Endothelial cell of umbilical vein (primary cell): ENCODE data around the gene PTGES2. TPM values are rescaled to one million over a fixed set of nuclear protein-coding genes. Genes with fewer than 3 reads are reported as not detected.

Experiments used
- BruUV-seq: library from RNA; stranded (reverse); fragments of 400-500 nt; replicated peaks from 2 replicates; lab custom pipeline; 2021; lab: Mats Ljungman, UMichigan
- CTCF ChIA-PET: fragments of 300-600, 350-600 bp; sonication (Branson Sonifier 250); formaldehyde crosslinking; loops from one replicate; lab custom pipeline; 2021; ENCODE audit warnings: antibody characterized with exemption, inconsistent platforms; lab: Charles Lee
- POLR2A ChIA-PET: fragments of 300-600, 350-600 bp; sonication (Branson Sonifier 250); formaldehyde crosslinking; loops from one replicate; lab custom pipeline; 2021; ENCODE audit warnings: antibody characterized with exemption, inconsistent platforms; lab: Charles Lee
- DNase-seq: peaks from one replicate; pipeline ENCODE4 v3.0.0-alpha.2; 2011; ENCODE audit warnings: low read depth, low spot score
- FAIRE-seq: peaks from 2 replicates; lab custom pipeline; 2011; peaks lifted over from hg19 to GRCh38; lab: Jason Lieb, UNC
- H2AFZ ChIP-seq: 2 replicates; pipeline ENCODE4 v1.6.0; 2012; ENCODE audit warnings: low read depth, low read length, control low read depth, inconsistent platforms
- H3K27ac ChIP-seq: 2 replicates; pipeline ENCODE4 v1.5.1; 2011; ENCODE audit warnings: low read depth, mild to moderate bottlenecking, control low read depth, low read length, moderate library complexity; ENCODE audit not compliant: insufficient read depth
- H3K27me3 ChIP-seq, 2 experiments: 2 replicates each; pipeline versions ENCODE4 v1.6.0 to v1.6.1; 2011; ENCODE audit warnings: low read length in 2 of 2, mixed read lengths in 1 of 2; ENCODE audit not compliant: control insufficient read depth in 2 of 2, insufficient read depth in 2 of 2
- H3K36me3 ChIP-seq, 2 experiments: 2 replicates in 1 of 2; 3 replicates in 1 of 2; pipeline ENCODE4 v1.5.1; 2011; ENCODE audit warnings: low read length in 2 of 2, mild to moderate bottlenecking in 1 of 2, moderate library complexity in 1 of 2; ENCODE audit not compliant: control insufficient read depth in 2 of 2, insufficient read depth in 2 of 2; ENCODE audit errors: extremely low read depth in 1 of 2
- H3K4me1 ChIP-seq: 3 replicates; pipeline ENCODE4 v1.5.1; 2011; ENCODE audit warnings: mild to moderate bottlenecking, low read length; ENCODE audit not compliant: control insufficient read depth, insufficient read depth; ENCODE audit errors: extremely low read depth
- H3K4me2 ChIP-seq: 2 replicates; pipeline ENCODE4 v1.6.1; 2011; ENCODE audit warnings: low read length, control low read depth, mixed read lengths; ENCODE audit not compliant: insufficient read depth
- H3K4me3 ChIP-seq, 3 experiments: fragments of 200-600 bp in 1 of 3; sonication (generic), shearing (Covaris generic) in 1 of 3; replicated peaks in 1 of 3; 2 replicates each; pipeline ENCODE4 v1.5.1; 2011 to 2016; ENCODE audit warnings: control low read depth in 3 of 3, low read length in 3 of 3, mild to moderate bottlenecking in 2 of 3, inconsistent platforms in 1 of 3, low read depth in 1 of 3, moderate library complexity in 1 of 3; ENCODE audit not compliant: insufficient read depth in 1 of 3
- H3K79me2 ChIP-seq: 2 replicates; pipeline ENCODE4 v1.6.0; 2012; ENCODE audit warnings: low read length, inconsistent platforms; ENCODE audit not compliant: control insufficient read depth, insufficient read depth
- H3K9ac ChIP-seq: replicated peaks from 2 replicates; pipeline ENCODE3; 2011; ENCODE audit warnings: low read length, control low read depth; ENCODE audit not compliant: insufficient read depth; ENCODE audit errors: extremely low read depth
- H3K9me1 ChIP-seq: replicated peaks from 3 replicates; pipeline ENCODE4 v1.6.0; 2011; ENCODE audit warnings: mild to moderate bottlenecking, low read length; ENCODE audit not compliant: control insufficient read depth, insufficient read depth; ENCODE audit errors: extremely low read depth
- H3K9me3 ChIP-seq: replicated peaks from 2 replicates; pipeline ENCODE4 v1.5.1; 2012; ENCODE audit warnings: low read length, inconsistent platforms; ENCODE audit not compliant: control insufficient read depth, insufficient read depth
- H4K20me1 ChIP-seq: replicated peaks from 2 replicates; pipeline ENCODE3; 2011; ENCODE audit warnings: mild to moderate bottlenecking, low read length; ENCODE audit not compliant: control insufficient read depth, insufficient read depth; ENCODE audit errors: extremely low read depth
- CTCF ChIP-seq, 2 donors: IDR thresholded peaks; 1 replicate in 1 of 2; 2 replicates in 1 of 2; pipeline ENCODE4 v1.5.1; 2011; ENCODE audit warnings: low read length in 2 of 2, mild to moderate bottlenecking in 2 of 2, moderate library complexity in 2 of 2, control low read depth in 1 of 2, inconsistent platforms in 1 of 2, low read depth in 1 of 2; ENCODE audit not compliant: insufficient read depth in 1 of 2; ENCODE audit errors: extremely low read depth in 1 of 2
- EZH2 ChIP-seq: IDR thresholded peaks from 2 replicates; pipeline ENCODE4 v1.6.1; 2012; ENCODE audit warnings: borderline replicate concordance, low read depth, mild to moderate bottlenecking, moderate library complexity, low read length, inconsistent platforms; ENCODE audit not compliant: severe bottlenecking
- FOS ChIP-seq: IDR thresholded peaks from 2 replicates; pipeline ENCODE4 v1.6.1; 2011; ENCODE audit warnings: mild to moderate bottlenecking, low read length, moderate library complexity, borderline replicate concordance; ENCODE audit not compliant: insufficient read depth
- GATA2 ChIP-seq: IDR thresholded peaks from 2 replicates; pipeline ENCODE4 v1.7.0; 2011; ENCODE audit warnings: low read depth, mild to moderate bottlenecking, moderate library complexity, mixed read lengths, low read length; ENCODE audit not compliant: insufficient read length, insufficient read depth
- JUN ChIP-seq: IDR thresholded peaks from 2 replicates; pipeline ENCODE4 v1.6.1; 2011; ENCODE audit warnings: borderline replicate concordance, low read depth; ENCODE audit not compliant: insufficient read length, insufficient read depth
- MAX ChIP-seq: IDR thresholded peaks from 2 replicates; pipeline ENCODE4 v1.6.1; 2011; ENCODE audit not compliant: insufficient read depth, insufficient read length
- MYC ChIP-seq: IDR thresholded peaks from one replicate; pipeline ENCODE4 v1.6.1; 2011; ENCODE audit warnings: mild to moderate bottlenecking, low read depth, low read length
- POLR2A ChIP-seq: IDR thresholded peaks from 2 replicates; pipeline ENCODE4 v1.6.1; 2012; ENCODE audit warnings: low read depth, mild to moderate bottlenecking, control low read depth, low read length
- POLR2AphosphoS5 ChIP-seq: IDR thresholded peaks from 2 replicates; pipeline ENCODE4 v1.6.1; 2012; ENCODE audit warnings: low read depth, mild to moderate bottlenecking, control low read depth, low read length, moderate library complexity; ENCODE audit not compliant: insufficient read depth
- dilution Hi-C: fragments of 300-500 bp; cut with MboI; formaldehyde crosslinking; loops from one replicate; pipeline ENCODE4 v1.15.0; 2019; ENCODE audit warnings: low sequenced_read_pairs; ENCODE audit not compliant: extremely low pct_ligation_motif_present
- intact Hi-C: fragments of 100-400 bp; cut with micrococcal nuclease; formaldehyde crosslinking; loops from one replicate; pipeline ENCODE4 v1.10.0; 2022
- polyA plus RNA-seq, 4 experiments: library from polyadenylated mRNA; depleted of rRNA in 3 of 4; stranded (reverse) in 3 of 4; unstranded in 1 of 4; fragments of >200 nt; gene quantifications; 2 replicates each; pipeline versions ENCODE4 v1.2.1 to v1.2.3, GENCODE V29; 2011 to 2012; ENCODE audit warnings: missing spikeins in 1 of 4
- total RNA-seq: library from RNA; stranded (reverse); gene quantifications from 2 replicates; pipeline ENCODE4 v1.2.3, GENCODE V29; 2021

The PTGES2 gene
- total and polyA plus RNA-seq, 2 donors (not counting 3 experiments of a cell fraction or from before 2014, with no cell fraction given), result 64.2 to 69.9 TPM

- H3K4me1 ChIP-seq, result peaks cover 11% of the 10 kb centered on the region
- intact Hi-C loops, result loop anchor here (1.0 to 2.0 kb wide), 3 partner anchors 31 to 116 kb away; partner anchors contain the start of genes CIZ1, GOLGA2 and SWI5
Measured at GRCh38 chr9:128159784-128160602, 32.5 kb upstream of the PTGES2 start, which contains the start of gene BBLN. Gene BBLN (plus strand): TSS chr9:128160265. CDS start chr9:128160408, 143 bp downstream.

GRCh38 chr9:128159522-128159783 lies 31.9 kb upstream of the PTGES2 start:
- POLR2A ChIA-PET, result no interaction called here
- no peak for FAIRE-seq
- Histone ChIP-seq H3K79me2 (no peaks in the 10 kb centered on the region), H3K9me3 (no peaks in the 10 kb centered on the region), H3K36me3 (peaks cover 4 to 24% of the 10 kb centered on the region in 2 experiments), H4K20me1 (no peaks in the 10 kb centered on the region), H2AFZ (peak overlapping the region; percentile 89), H3K4me2 (peak overlapping the region; percentile 63), H3K27ac (peak overlapping the region; percentile 32), H3K4me1 (peaks cover 11% of the 10 kb centered on the region), H3K9ac (peak overlapping the region; percentile 17), H3K4me3 (peak overlapping the region in 2 of 3 experiments; percentile 40 to 86), H3K27me3 (no peaks in the 10 kb centered on the region), H3K9me1 (no peaks in the 10 kb centered on the region)
- no peak for DNase-seq
- dilution Hi-C loops (no loop called here), intact Hi-C loops (no loop called here)
- CTCF ChIA-PET, result interaction anchor here (1.4 kb wide), 2 partner anchors 9 to 35 kb away, joined by 7 to 8 read pairs; no protein-coding TSS in a partner anchor
- BruUV-seq, result TSS peak; percentile 50
- TF ChIP-seq MYC (no peak), EZH2 (no peak), POLR2A (no peak), JUN (no peak), FOS (no peak), MAX (no peak), POLR2AphosphoS5 (no peak), GATA2 (no peak), CTCF (IDR thresholded peaks at IDR 0.05; ENCODE audit: extremely low read depth in 1 of 2, insufficient read depth in 1 of 2, low read depth in 1 of 2, low read length in 2 of 2) (no peak)

More at GRCh38 chr9:128159784-128160602, 32.5 kb upstream of the PTGES2 start, which contains the start of gene BBLN:
- Histone ChIP-seq H3K9ac (peak within 1 kb of the TSS; percentile 60), H3K9me3 (no peaks in the 10 kb centered on the region), H3K27ac (peak within 1 kb of the TSS; percentile 35), H3K9me1 (no peaks in the 10 kb centered on the region), H2AFZ (peak within 1 kb of the TSS; percentile 89), H3K4me2 (peak within 1 kb of the TSS; percentile 63), H3K79me2 (no peaks in the 10 kb centered on the region), H3K36me3 (peaks cover 4 to 25% of the 10 kb centered on the region in 2 experiments), H3K27me3 (no peaks in the 10 kb centered on the region), H4K20me1 (no peaks in the 10 kb centered on the region), H3K4me3 (peak within 1 kb of the TSS; percentile 78 to 86 (median 80))
- peak; percentile 95 for FAIRE-seq
- TF ChIP-seq GATA2 (no peak), POLR2A (peak; percentile 91), POLR2AphosphoS5 (peak; percentile 84)
- ChIA-PET CTCF (interaction anchor here (1.4 kb wide), 2 partner anchors 9 to 35 kb away, joined by 7 to 8 read pairs; no protein-coding TSS in a partner anchor), POLR2A (interaction anchor here (0.6 kb wide), 1 partner anchor 90 kb away, joined by 3 read pairs; no protein-coding TSS in a partner anchor)
- dilution Hi-C loops, result no loop called here
- BruUV-seq, result no TSS peak
- peak; percentile 91 for DNase-seq
